Transverse colon (tissue), 4 donors: ENCODE data around the gene PDHA1. TPM values are rescaled to one million over a fixed set of nuclear protein-coding genes. Genes with fewer than 3 reads are reported as not detected.

ENCODE experiments used
- DNase-seq: peaks from one replicate; pipeline ENCODE4 v3.0.0-alpha.2; 2019
- H3K27ac ChIP-seq, 4 donors: fragments of 200-600 bp; sonication (generic); 2 replicates each; pipeline ENCODE4 v1.5.1; 2016 to 2018; ENCODE audit warnings: inconsistent platforms in 4 of 4
- H3K27me3 ChIP-seq: fragments of 200-600 bp; sonication (generic); 2 replicates; pipeline ENCODE4 v1.5.1; 2017; ENCODE audit warnings: inconsistent platforms
- H3K36me3 ChIP-seq, 4 donors: fragments of 200-600 bp; sonication (generic); 2 replicates each; pipeline ENCODE4 v1.5.1; 2017 to 2019; ENCODE audit warnings: inconsistent platforms in 4 of 4
- H3K4me1 ChIP-seq, 4 donors: fragments of 200-600 bp; sonication (generic); 2 replicates each; pipeline ENCODE4 v1.5.1; 2017 to 2020; ENCODE audit warnings: inconsistent platforms in 4 of 4
- H3K4me3 ChIP-seq, 4 donors: fragments of 200-600 bp; sonication (generic); 1 replicate in 1 of 4; 2 replicates in 3 of 4; pipeline versions ENCODE4 v1.5.1 to v1.6.1; 2017 to 2019; ENCODE audit warnings: inconsistent platforms in 4 of 4
- H3K9me3 ChIP-seq, 2 donors: fragments of 200-600 bp; sonication (generic); 2 replicates each; pipeline ENCODE4 v1.5.1; 2017 to 2019; ENCODE audit warnings: inconsistent platforms in 2 of 2
- EP300 ChIP-seq: sonication (generic); formaldehyde crosslinking; IDR thresholded peaks from one replicate; pipeline ENCODE4 v1.6.1; 2017; ENCODE audit warnings: antibody characterized with exemption, low read depth
- POLR2A ChIP-seq: fragments of 450-650 bp; IDR thresholded peaks from one replicate; pipeline ENCODE4 v1.6.1; 2016; ENCODE audit warnings: antibody characterized with exemption, mild to moderate bottlenecking, moderate library complexity
- POLR2AphosphoS5 ChIP-seq, 3 donors: sonication (generic); formaldehyde crosslinking; IDR thresholded peaks; one replicate each; pipeline ENCODE4 v1.6.1; 2016; ENCODE audit warnings: antibody characterized with exemption in 3 of 3
- whole genome bisulfite sequencing, 2 donors: methylation state at CpG; one replicate each; pipeline ENCODE4 v1.1.5; 2018; ENCODE audit warnings: low coverage in 1 of 2; 5-methylcytosine and 5-hydroxymethylcytosine counted together
- in situ Hi-C, 4 donors: fragments of 200-750 bp; cut with MboI; loops; one replicate each; pipeline versions ENCODE4 v1.15.0 to v1.15.1; 2017; ENCODE audit warnings: low sequenced_read_pairs in 3 of 4, low pct_ligation_motif_present in 1 of 4, low pct_unique_long_range_greater_than_20kb in 1 of 4
- intact Hi-C: fragments of 100-400 bp; cut with DNase I; formaldehyde crosslinking; loops from one replicate; pipeline ENCODE4 v1.15.1; 2023; ENCODE audit warnings: low total_unique reads
- total RNA-seq, 4 donors: library from RNA; depleted of rRNA; stranded (reverse); fragments of >200 nt; gene quantifications; one replicate each; pipeline ENCODE4 v1.1.0, GENCODE V29; 2016
- TF ChIP-seq, protein P1 (sequence below), 5 experiments: fragments of 200-600 bp in 3 of 5; fragments of 450-650 bp in 2 of 5; sonication (generic) in 3 of 5; IDR thresholded peaks; 1 replicate in 2 of 5; 2 replicates in 3 of 5; pipeline ENCODE4 v1.5.1; 2016 to 2017; ENCODE audit warnings: antibody characterized with exemption in 5 of 5, inconsistent platforms in 3 of 5, mild to moderate bottlenecking in 2 of 5, moderate library complexity in 1 of 5

The PDHA1 gene
- total RNA-seq, 4 donors from 2014 or later, result 77.4 to 264 (median 189) TPM

DNA sequence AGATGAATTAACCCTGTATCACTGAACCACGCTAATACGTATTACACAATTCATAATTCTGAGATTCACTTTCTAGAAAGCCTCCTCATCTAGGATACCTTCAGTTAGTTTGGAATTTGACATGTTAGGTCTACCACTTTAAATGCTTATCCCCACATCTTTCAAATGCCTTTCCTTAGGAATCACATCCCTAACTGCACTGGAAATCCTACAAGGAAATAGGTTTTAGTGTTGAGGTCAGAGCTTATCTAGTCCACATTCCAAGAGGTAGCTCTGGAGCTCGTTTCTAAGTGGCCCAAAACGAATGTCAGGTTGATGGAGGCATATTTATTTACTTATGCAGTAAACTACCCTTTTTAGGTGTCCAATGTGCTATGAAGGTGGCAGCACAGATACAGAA is 18.0 kb downstream of the PDHA1 start:
- WGBS, 2 donors, result 54 to 81% methylated on average over 4 of the region's 4 CpGs
- H3K27ac ChIP-seq, result no peak overlapping the region
- no peaks in the 10 kb centered on the region for H3K4me1 ChIP-seq
- in situ Hi-C loops (no loop called here), intact Hi-C loops (no loop called here)
- H3K9me3 ChIP-seq, result no peaks in the 10 kb centered on the region
- H3K4me3 ChIP-seq, result no peak overlapping the region
- H3K27me3 ChIP-seq, result no peaks in the 10 kb centered on the region
- H3K36me3 ChIP-seq, result peaks cover 0 to 11% (median 0%) of the 10 kb centered on the region in 4 donors
- DNase-seq, result no peak
- no peak for TF ChIP-seq EP300
- TF ChIP-seq, protein P1, sequence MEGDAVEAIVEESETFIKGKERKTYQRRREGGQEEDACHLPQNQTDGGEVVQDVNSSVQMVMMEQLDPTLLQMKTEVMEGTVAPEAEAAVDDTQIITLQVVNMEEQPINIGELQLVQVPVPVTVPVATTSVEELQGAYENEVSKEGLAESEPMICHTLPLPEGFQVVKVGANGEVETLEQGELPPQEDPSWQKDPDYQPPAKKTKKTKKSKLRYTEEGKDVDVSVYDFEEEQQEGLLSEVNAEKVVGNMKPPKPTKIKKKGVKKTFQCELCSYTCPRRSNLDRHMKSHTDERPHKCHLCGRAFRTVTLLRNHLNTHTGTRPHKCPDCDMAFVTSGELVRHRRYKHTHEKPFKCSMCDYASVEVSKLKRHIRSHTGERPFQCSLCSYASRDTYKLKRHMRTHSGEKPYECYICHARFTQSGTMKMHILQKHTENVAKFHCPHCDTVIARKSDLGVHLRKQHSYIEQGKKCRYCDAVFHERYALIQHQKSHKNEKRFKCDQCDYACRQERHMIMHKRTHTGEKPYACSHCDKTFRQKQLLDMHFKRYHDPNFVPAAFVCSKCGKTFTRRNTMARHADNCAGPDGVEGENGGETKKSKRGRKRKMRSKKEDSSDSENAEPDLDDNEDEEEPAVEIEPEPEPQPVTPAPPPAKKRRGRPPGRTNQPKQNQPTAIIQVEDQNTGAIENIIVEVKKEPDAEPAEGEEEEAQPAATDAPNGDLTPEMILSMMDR (IDR thresholded peaks at IDR 0.05), result no peak
- no peak for TF ChIP-seq POLR2A
- TF ChIP-seq POLR2AphosphoS5 (IDR thresholded peaks at IDR 0.05), result no peak

DNA sequence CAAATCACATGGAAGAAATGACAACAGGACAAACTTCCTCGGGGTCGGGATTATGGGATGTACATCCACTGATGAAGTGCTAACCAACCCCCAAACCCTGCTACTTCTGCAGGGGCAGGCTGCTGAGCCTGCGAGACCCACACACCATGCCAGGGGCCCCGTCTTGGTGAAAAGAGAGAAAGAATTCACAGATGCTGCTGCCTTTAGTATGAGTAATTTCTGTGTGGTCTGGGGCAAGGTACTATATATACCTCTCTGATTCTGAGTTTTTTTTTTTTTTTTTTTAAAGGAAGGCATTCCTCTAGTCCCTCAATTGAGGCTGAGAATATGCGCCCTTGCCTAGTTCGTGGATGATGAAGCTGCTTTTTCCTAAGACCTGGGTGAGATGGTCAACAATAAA is 24.8 kb downstream of the PDHA1 start:
- H3K27ac ChIP-seq, result no peak overlapping the region
- intact Hi-C loops (no loop called here), in situ Hi-C loops (no loop called here)
- WGBS, 2 donors, result 89% methylated on average over 6 of the region's 6 CpGs; no CpG with 5 or more reads in 1 of the 2 donors
- H3K36me3 ChIP-seq, result no peaks in the 10 kb centered on the region
- H3K4me3 ChIP-seq, result no peak overlapping the region
- TF ChIP-seq POLR2AphosphoS5 (IDR thresholded peaks at IDR 0.05) (no peak), EP300 (no peak), POLR2A (no peak)
- TF ChIP-seq, protein P1 (IDR thresholded peaks at IDR 0.05), result no peak
- no peaks in the 10 kb centered on the region for H3K9me3 ChIP-seq
- no peak for DNase-seq
- peaks cover 0 to 3% (median 0%) of the 10 kb centered on the region in 4 donors for H3K4me1 ChIP-seq
- H3K27me3 ChIP-seq, result no peaks in the 10 kb centered on the region

DNA sequence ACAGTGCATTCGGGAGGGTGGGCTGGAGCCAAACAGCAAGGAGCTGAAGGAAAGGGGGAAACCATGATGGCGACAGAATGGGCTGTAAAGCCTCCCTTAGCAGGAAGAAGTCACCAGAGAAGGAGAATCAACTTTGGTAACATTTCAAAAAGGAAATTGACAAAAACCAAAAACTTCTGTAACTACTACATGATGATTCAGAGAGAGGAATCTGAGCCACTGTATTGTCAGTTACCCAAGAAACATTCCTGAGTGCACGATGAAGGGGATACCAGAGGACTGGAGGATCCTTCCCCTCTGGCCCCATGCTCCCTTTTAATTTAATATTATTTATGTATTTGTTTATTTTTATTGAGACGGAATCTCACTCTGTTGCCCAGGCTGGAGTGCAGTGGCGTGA is 26.3 kb downstream of the PDHA1 start:
- DNase-seq, result no peak

DNA sequence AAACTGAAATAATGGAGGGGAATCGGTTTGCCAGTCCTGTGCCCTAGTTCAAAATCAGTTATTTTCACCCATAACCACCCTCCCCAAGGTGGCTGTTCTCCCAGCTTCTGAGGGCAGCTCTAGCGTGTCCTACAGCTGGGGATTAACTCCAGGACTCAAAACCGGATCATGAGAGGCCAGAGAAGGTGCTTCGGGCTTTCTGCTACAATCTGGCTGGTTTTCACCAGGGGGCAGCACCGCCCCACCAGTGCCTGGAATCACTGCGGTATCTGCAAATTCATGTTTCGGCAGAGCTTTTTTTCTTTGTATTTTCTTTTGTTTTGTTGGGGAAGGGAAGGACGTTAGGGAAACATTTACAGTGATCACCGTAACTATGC is 28.4 kb downstream of the PDHA1 start:
- Histone ChIP-seq H3K4me1 (peaks cover 0 to 3% (median 0%) of the 10 kb centered on the region in 4 donors), H3K4me3 (peak overlapping the region; percentile 15 to 46 (median 21)), H3K36me3 (no peaks in the 10 kb centered on the region), H3K27me3 (no peaks in the 10 kb centered on the region), H3K27ac (no peak overlapping the region), H3K9me3 (no peaks in the 10 kb centered on the region)
- no peak for TF ChIP-seq POLR2A
- TF ChIP-seq, protein P1 (IDR thresholded peaks at IDR 0.05), result peak; percentile 52 to 58 (median 56)
- intact Hi-C loops, result no loop called here
- WGBS, 2 donors, result 0 to 15% methylated on average over 2 to 9 of the region's 9 CpGs
- in situ Hi-C loops, result no loop called here
- DNase-seq, result peak; percentile 67

More for the DNA sequence above, 26.3 kb downstream of the PDHA1 start:
- in situ Hi-C loops, result no loop called here
- Histone ChIP-seq H3K4me1 (peaks cover 0 to 3% (median 0%) of the 10 kb centered on the region in 4 donors), H3K4me3 (no peak overlapping the region), H3K9me3 (no peaks in the 10 kb centered on the region), H3K27ac (no peak overlapping the region), H3K27me3 (no peaks in the 10 kb centered on the region), H3K36me3 (no peaks in the 10 kb centered on the region)
- TF ChIP-seq, protein P1 (IDR thresholded peaks at IDR 0.05), result no peak
- TF ChIP-seq POLR2AphosphoS5 (IDR thresholded peaks at IDR 0.05), result no peak
- TF ChIP-seq POLR2A, result no peak
- TF ChIP-seq EP300, result no peak
- 77% methylated on average over 5 of the region's 5 CpGs; no CpG with 5 or more reads in 1 of the 2 donors for whole genome bisulfite sequencing, 2 donors
- intact Hi-C loops, result no loop called here
